Loucy (cell line): Measurements from ENCODE around the gene IGF2BP3.

Source experiments
- H2AFZ ChIP-seq: fragments of 200-600 bp; sonication (generic); 2 replicates; pipeline ENCODE4 v1.6.0; 2016; ENCODE audit warnings: antibody characterized with exemption, mild to moderate bottlenecking, low read length, moderate library complexity
- H3F3A ChIP-seq: fragments of 200-600 bp; 2 replicates; pipeline ENCODE4 v1.6.0; 2016; ENCODE audit warnings: antibody characterized with exemption, low read depth, mild to moderate bottlenecking
- H3K27me3 ChIP-seq: fragments of 200-600 bp; sonication (generic); 2 replicates; pipeline ENCODE4 v1.6.1; 2014; ENCODE audit warnings: low read length, mild to moderate bottlenecking; ENCODE audit not compliant: insufficient read depth, poor library complexity, severe bottlenecking
- H3K36me3 ChIP-seq: fragments of 200-600 bp; sonication (generic); 2 replicates; pipeline ENCODE4 v1.6.1; 2016; ENCODE audit warnings: low read length; ENCODE audit not compliant: insufficient read depth
- H3K4me1 ChIP-seq: fragments of 200-600 bp; sonication (generic); 2 replicates; pipeline ENCODE4 v1.5.1; 2014; ENCODE audit warnings: low read length, mild to moderate bottlenecking; ENCODE audit not compliant: insufficient read depth, poor library complexity, severe bottlenecking
- H3K4me2 ChIP-seq: fragments of 200-600 bp; sonication (generic); 2 replicates; pipeline ENCODE4 v1.6.0; 2014; ENCODE audit warnings: antibody characterized with exemption, low read length, low read depth, mild to moderate bottlenecking; ENCODE audit not compliant: poor library complexity, severe bottlenecking
- H3K4me3 ChIP-seq: fragments of 200-600 bp; sonication (generic); 2 replicates; pipeline ENCODE4 v1.5.1; 2014; ENCODE audit warnings: low read length, mild to moderate bottlenecking, mixed read lengths; ENCODE audit not compliant: poor library complexity, severe bottlenecking
- H3K79me2 ChIP-seq: fragments of 200-600 bp; sonication (generic); 2 replicates; pipeline ENCODE4 v1.6.1; 2014; ENCODE audit warnings: low read length; ENCODE audit not compliant: insufficient read depth
- H3K9ac ChIP-seq: fragments of 200-600 bp; sonication (generic); 2 replicates; pipeline ENCODE4 v1.6.0; 2014; ENCODE audit warnings: mild to moderate bottlenecking, low read depth, low read length, moderate library complexity; ENCODE audit not compliant: poor library complexity, severe bottlenecking
- H3K9me2 ChIP-seq: fragments of 200-600 bp; sonication (generic); replicated peaks from 2 replicates; pipeline ENCODE4 v1.6.1; 2016; ENCODE audit warnings: low read depth, low read length, mixed read lengths
- H3K9me3 ChIP-seq: fragments of 200-600 bp; sonication (generic); 2 replicates; pipeline ENCODE4 v1.6.1; 2014; ENCODE audit warnings: mild to moderate bottlenecking, antibody characterized with exemption, low read length, low read depth; ENCODE audit not compliant: insufficient read depth
- H4K20me1 ChIP-seq: fragments of 200-600 bp; sonication (generic); 2 replicates; pipeline ENCODE4 v1.6.0; 2014; ENCODE audit warnings: antibody characterized with exemption, low read length, mild to moderate bottlenecking; ENCODE audit not compliant: insufficient read depth, poor library complexity, severe bottlenecking
- EZH2phosphoT487 ChIP-seq: fragments of 200-600 bp; IDR thresholded peaks from 2 replicates; pipeline ENCODE4 v1.6.1; 2018; ENCODE audit warnings: antibody characterized with exemption, mild to moderate bottlenecking, moderate library complexity, borderline replicate concordance
- TF ChIP-seq, protein P1 (sequence below): fragments of 200-600 bp; sonication (generic); conservative IDR thresholded peaks from 2 replicates; pipeline ENCODE4 v1.5.1; 2014; ENCODE audit warnings: mild to moderate bottlenecking, antibody characterized with exemption, low read length

The IGF2BP3 gene

DNA sequence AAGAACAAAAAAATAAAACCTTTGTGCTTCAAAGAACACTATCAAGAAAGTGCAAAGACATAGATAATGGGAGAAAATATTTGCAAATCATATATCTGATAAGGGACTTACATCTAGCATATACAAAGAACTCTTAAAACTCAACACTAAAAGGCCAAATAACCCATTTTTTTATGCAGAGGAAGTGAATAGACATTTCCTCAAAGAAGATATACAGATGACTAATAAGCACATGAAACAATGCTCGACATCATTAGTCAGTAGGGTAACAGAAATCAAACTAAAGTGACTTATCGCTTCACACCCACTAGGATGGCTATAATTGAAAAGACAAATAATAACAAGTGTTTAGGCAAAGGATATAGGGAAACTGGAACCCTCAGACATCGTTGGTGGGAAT lies 93.2 kb downstream of the IGF2BP3 start:
- Histone ChIP-seq H3K9me2 (no peaks in the 10 kb centered on the region), H3K27me3 (no peaks in the 10 kb centered on the region), H3K36me3 (no peaks in the 10 kb centered on the region), H3K4me1 (peaks cover 16% of the 10 kb centered on the region), H3K4me3 (no peak overlapping the region), H3K9me3 (no peaks in the 10 kb centered on the region), H2AFZ (no peak overlapping the region), H3F3A (no peaks in the 10 kb centered on the region), H3K9ac (no peak overlapping the region), H3K4me2 (no peak overlapping the region), H4K20me1 (no peaks in the 10 kb centered on the region), H3K79me2 (no peaks in the 10 kb centered on the region)
- TF ChIP-seq EZH2phosphoT487 = no peak
- TF ChIP-seq, protein P1, sequence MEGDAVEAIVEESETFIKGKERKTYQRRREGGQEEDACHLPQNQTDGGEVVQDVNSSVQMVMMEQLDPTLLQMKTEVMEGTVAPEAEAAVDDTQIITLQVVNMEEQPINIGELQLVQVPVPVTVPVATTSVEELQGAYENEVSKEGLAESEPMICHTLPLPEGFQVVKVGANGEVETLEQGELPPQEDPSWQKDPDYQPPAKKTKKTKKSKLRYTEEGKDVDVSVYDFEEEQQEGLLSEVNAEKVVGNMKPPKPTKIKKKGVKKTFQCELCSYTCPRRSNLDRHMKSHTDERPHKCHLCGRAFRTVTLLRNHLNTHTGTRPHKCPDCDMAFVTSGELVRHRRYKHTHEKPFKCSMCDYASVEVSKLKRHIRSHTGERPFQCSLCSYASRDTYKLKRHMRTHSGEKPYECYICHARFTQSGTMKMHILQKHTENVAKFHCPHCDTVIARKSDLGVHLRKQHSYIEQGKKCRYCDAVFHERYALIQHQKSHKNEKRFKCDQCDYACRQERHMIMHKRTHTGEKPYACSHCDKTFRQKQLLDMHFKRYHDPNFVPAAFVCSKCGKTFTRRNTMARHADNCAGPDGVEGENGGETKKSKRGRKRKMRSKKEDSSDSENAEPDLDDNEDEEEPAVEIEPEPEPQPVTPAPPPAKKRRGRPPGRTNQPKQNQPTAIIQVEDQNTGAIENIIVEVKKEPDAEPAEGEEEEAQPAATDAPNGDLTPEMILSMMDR = no peak

DNA sequence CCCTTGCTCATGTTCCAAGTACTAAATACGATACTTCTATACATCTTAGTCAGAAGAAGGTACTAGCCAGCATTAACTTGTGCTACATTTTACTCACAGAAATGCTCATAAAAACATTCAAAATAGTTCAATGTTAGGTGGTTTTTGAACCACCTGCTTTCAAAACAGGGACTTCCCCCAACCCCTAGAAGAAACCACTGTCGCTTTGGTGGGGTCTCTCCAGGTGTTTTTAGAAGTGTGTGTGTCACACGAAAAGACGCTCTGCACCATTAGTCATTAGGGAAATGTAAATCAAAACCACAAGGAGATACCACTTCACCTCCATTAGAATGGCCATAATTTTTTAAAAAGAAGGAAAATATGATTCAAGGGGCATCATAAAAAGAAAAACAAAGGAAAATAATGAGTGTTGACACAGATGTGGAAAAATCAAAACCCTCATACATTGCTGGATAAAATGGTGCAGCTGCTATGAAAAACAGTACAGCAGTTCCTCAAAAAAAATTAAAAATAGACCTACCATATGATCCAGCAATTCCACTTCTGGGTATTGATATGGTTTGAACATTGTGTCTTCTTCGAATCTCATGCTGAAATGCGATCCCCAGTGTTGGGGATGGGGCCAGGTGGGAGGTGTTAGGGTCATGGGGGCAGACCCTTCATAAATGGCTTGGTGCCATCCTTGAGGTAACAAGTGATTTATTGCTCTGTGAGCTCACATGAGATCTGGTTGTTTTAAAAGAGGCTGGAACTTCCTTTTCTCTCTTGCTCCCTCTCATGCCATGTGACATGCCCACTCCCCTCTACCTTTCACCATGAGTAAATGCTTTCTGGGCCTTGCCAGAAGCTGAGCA lies 96.9 kb downstream of the IGF2BP3 start:
- Histone ChIP-seq H3K4me3 (no peak overlapping the region), H3K36me3 (no peaks in the 10 kb centered on the region), H3K9ac (no peak overlapping the region), H3K4me2 (peak overlapping the region; percentile 32), H2AFZ (peak overlapping the region; percentile 55; the same call in 1 of the 2 replicates), H3F3A (no peaks in the 10 kb centered on the region), H3K79me2 (no peaks in the 10 kb centered on the region), H3K4me1 (peaks cover 16% of the 10 kb centered on the region), H4K20me1 (no peaks in the 10 kb centered on the region), H3K27me3 (no peaks in the 10 kb centered on the region), H3K9me3 (no peaks in the 10 kb centered on the region), H3K9me2 (no peaks in the 10 kb centered on the region)
- TF ChIP-seq, protein P1 = no peak
- no peak for TF ChIP-seq EZH2phosphoT487

DNA sequence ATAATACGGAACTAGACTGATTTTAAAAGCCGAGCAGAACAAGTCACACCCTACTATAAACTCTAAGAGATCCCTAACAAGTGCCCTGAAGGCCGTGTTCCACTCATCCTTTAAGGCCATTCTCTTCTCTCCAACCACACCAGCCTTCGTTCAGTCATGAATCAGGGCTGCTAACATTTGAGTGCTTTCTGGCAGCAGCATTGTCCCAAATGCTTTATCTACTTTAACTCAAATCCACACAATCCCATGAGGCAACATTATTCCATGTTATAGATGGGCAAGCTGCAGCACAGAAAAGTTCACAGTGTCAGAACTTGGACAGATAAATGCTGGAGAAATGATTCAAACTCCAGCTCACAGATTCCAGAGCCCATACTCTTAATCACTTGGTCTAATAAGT lies 97.7 kb downstream of the IGF2BP3 start:
- no peak overlapping the region for H3K9ac ChIP-seq
- no peak overlapping the region for H3K4me3 ChIP-seq
- H3K4me1 ChIP-seq = peaks cover 16% of the 10 kb centered on the region
- no peak for TF ChIP-seq EZH2phosphoT487
- TF ChIP-seq, protein P1 = no peak
- no peaks in the 10 kb centered on the region for H3K9me2 ChIP-seq
- H4K20me1 ChIP-seq = no peaks in the 10 kb centered on the region
- peak overlapping the region; percentile 32 for H3K4me2 ChIP-seq
- no peaks in the 10 kb centered on the region for H3K27me3 ChIP-seq
- no peaks in the 10 kb centered on the region for H3K36me3 ChIP-seq
- no peaks in the 10 kb centered on the region for H3F3A ChIP-seq
- H3K79me2 ChIP-seq = no peaks in the 10 kb centered on the region
- H2AFZ ChIP-seq = no peak overlapping the region
- H3K9me3 ChIP-seq = no peaks in the 10 kb centered on the region
